GM18517 (cell line): ENCODE measurements around the gene MYG1.
"Not testable (repeated sequence)": the region's sequence is repeated elsewhere in the genome, so short reads cannot be mapped to it uniquely, and the experiment has no call there.

Source experiments
- ATAC-seq: cut with Tn5 transposase; IDR thresholded peaks from one replicate; pipeline ENCODE4 v1.9.1; 2021; ENCODE audit warnings: mild to moderate bottlenecking, moderate library complexity; ENCODE audit not compliant: unreplicated experiment

MYG1 gene

DNA sequence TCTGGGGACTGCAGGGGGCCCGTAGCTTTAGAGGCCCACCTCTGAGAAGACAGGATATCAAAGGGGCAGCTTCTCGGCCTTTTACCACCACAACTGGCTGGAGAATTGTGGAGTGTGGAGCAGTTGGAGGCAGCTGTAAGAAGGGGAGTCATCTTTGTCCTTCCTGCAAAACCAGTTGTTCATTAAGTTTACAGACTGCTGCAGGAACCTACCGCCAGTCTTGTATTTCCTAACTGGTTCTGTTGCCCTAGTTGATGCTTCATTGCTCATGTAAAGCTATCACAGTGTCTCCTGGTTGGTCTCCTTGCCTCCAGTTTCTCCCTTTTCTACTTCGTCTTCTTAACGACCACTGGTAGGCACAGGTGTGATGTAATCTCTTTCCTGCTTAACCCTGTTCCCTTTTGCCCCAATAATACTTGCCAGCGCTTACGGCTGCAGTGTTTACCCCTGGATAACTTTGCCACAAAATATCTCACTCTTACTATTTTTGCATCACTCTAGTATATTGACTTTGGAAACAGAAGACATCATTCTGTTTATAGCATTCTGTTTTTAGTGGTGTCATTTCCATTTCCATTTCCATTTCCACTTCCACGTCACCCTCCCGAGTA is 19.5 kb upstream of the MYG1 start:
- ATAC-seq = no peak

DNA sequence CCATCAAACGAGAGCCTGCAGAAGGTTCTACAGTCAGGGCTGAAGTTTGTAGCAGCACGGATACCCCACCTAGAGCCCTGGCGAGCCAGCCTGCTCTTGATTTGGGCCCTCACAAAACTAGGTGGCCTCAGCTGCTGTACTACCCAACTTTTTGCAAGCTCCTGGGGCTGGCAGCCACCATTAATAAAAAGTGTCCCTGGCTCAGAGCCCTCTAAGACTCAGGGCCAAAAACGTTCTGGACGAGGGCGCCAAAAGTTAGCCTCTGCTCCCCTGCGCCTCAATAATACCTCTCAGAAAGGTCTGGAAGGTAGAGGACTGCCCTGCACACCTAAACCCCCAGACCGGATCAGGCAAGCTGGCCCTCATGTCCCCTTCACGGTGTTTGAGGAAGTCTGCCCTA is 13.0 kb upstream of the MYG1 start:
- ATAC-seq = no peak

- ATAC-seq = no peak
Observed at GRCh38 chr12:53287741-53288216, 11.7 kb upstream of the MYG1 start.

- no peak for ATAC-seq
Observed at GRCh38 chr12:53288322-53288721, 11.2 kb upstream of the MYG1 start.

GRCh38 chr12:53289891-53290290 is 9.6 kb upstream of the MYG1 start:
- no peak for ATAC-seq

DNA sequence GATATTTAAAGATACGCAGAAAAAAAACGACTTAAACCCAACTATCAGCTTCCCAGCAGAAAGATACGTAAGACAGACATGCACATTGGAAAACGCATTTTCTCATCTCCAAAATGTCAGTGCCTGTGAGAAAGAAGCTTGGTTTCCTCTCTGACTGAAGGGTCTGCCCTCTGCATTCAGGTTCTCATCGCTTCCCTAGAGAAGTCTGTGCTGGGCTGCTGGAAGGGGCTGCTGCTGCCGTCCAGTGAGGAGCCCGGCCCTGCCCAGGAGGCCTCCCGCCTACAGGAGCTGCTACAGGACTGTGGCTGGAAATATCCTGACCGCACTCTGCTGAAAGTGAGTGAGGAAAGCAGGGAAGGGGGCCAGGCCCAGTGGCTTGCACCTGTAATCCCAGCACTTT is 8.8 kb upstream of the MYG1 start:
- ATAC-seq = no peak

DNA sequence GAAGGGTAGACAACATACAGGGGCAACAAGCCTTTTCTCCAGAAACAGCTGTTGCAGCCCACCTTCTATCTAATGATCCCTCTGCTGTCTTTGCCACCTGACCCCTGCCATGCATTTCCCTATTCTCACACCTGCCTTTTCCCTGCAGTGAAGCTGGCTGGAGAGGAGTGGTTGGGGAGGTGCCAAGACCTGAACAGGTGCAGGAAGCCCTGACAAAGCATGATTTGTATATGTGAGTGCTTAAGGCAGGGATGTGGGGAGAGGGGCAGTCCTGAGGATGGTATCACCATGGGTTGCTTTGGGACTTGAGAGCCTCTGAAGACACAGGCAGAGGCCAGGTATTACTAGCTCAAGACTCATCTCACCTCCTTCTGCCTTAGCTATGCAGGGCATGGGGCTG is 7.1 kb upstream of the MYG1 start:
- ATAC-seq = no peak

- peak; percentile 78 for ATAC-seq
Observed at GRCh38 chr12:53295070-53295890, 4.2 kb upstream of the MYG1 start, which contains the start of gene PFDN5. PFDN5 (plus strand) TSS chr12:53295542; CDS start chr12:53295568, 26 bp downstream.

GRCh38 chr12:53295891-53296219 is 3.6 kb upstream of the MYG1 start:
- no peak for ATAC-seq

GRCh38 chr12:53297106-53297505 is 2.4 kb upstream of the MYG1 start:
- ATAC-seq = not testable (repeated sequence)

GRCh38 chr12:53298164-53298563 is 1.3 kb upstream of the MYG1 start:
- no peak for ATAC-seq

GRCh38 chr12:53299101-53299453 is 418 bp upstream of the MYG1 start:
- no peak for ATAC-seq

GRCh38 chr12:53300187-53300586 is 692 bp downstream of the MYG1 start:
- ATAC-seq = no peak

GRCh38 chr12:53302903-53303302 is 3.4 kb downstream of the MYG1 start:
- no peak for ATAC-seq

DNA sequence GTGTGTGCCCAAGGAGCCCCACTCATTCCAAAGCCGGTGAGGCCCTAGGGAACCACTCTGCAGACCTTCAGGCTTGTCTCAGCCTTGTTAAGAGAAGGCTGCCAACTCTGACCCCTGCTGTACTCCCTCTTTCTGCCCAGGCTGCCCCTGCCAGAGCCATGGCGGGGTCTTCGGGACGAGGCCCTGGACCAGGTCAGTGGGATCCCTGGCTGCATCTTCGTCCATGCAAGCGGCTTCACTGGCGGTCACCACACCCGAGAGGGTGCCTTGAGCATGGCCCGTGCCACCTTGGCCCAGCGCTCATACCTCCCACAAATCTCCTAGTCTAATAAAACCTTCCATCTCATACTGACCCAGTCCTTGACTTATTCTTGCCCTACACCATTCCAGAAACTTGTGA is 7.3 kb downstream of the MYG1 start:
- ATAC-seq = no peak

DNA sequence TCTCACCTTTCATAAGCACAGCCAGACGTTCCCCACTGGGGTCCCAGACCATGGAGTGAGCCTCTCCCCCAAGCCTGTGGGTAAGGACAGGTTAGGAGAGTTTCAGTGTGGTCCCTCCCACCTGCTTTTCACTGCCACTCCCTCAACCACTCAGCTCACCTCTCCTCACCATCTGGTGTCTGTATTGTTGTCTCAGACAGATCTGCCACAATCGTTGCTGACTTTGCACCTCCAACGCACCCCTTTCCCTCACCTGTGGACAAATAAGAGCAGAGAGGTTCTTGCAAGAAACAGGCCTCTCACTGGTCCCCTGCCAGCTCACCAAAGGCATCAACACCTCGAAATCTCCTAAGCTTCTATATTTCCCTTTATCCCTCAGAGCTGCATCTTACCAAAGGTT is 8.8 kb downstream of the MYG1 start:
- ATAC-seq = no peak

GRCh38 chr12:53313996-53314395 is 14.5 kb downstream of the MYG1 start:
- ATAC-seq = no peak

DNA sequence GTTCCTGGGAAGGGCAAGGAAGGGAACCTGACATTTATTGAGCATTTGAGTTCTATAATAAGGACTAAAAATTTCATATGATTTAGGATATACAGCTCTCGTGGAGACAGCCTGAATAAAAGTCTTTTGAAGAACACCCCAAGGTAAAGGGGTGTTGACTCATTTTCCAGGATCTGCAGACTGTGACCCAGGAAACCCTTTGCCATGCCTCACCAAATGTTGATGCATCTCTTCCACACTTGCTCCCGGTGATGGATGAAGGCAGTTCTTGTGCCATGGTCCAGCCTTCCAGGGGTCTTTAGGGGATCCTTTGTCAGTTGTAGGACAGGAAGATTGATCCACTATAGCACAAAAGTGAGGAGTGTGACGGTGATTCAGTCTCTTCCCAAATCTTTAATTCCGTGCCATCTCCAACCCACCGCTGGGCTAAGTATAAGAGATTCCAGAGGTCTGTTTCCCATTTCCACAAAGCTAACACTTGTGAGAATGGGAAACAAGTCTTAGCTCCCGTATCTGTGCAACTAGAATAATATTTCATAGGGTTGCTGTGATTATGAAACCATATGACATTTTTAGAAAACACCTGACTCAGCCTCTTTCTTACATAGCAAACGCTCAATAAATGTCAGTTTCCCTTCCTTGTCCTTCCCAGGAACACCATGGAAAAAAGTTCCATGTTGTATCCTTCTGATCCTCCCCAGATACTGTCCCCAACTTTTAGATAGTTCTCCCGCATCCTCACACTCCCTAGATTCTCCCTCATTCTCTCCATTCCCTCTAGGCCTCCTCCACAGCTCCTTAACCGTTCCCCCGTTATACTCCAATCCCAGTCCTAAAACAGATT is 21.1 kb downstream of the MYG1 start:
- no peak for ATAC-seq

DNA sequence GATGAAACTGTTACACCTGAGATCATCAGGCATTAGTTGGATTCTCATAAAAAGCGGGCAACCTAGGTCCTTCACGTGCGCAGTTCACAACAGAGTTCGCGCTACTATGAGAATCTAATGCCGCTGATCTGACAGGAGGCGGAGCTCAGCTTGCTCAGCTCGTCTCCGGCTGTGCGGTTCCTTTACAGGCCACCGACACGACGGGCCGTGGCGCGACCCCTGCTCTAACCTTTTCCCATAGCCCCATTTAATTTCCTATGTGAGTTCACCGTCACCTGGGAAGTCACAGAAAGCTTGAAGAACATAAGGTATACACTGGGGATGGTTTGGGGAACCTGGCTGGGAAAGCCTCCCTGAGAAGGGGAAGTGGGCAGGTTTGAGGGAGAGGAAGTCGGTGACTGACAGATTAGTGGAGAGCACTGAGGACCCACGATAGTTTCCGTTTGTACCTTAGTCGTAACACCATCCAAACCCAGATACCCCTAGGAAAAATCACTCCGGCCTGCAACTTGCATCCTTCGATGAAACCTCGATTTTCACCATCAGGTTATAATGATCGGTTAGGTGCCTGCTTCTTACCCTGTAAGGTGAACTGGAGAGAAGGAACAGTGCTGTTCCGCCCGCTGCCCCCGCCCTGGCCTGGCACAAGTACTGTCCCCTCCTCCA is 24.8 kb downstream of the MYG1 start:
- peak; percentile 28 for ATAC-seq

GRCh38 chr12:53324779-53325510 is 25.4 kb downstream of the MYG1 start:
- ATAC-seq = peak; percentile 33
